Mesothelial cell of epicardium (in vitro differentiated cells): Measurements from ENCODE around the gene LRRC18. TPM values are rescaled to one million over a fixed set of nuclear protein-coding genes. Genes with fewer than 3 reads are reported as not detected.

Experiments used
- DNase-seq, 2 experiments: peaks; one replicate each; pipeline ENCODE4 v3.0.0; 2021; ENCODE audit warnings: low spot score in 2 of 2; ENCODE audit not compliant: unreplicated experiment in 2 of 2
- H3K27ac Mint-ChIP-seq: 2 replicates; pipeline ENCODE4 v1.8.0; 2021; ENCODE audit warnings: mixed read lengths
- H3K27me3 Mint-ChIP-seq: 2 replicates; pipeline ENCODE4 v1.8.0; 2021; ENCODE audit warnings: low read depth, mixed read lengths
- H3K36me3 Mint-ChIP-seq: 2 replicates; pipeline ENCODE4 v1.8.0; 2021; ENCODE audit warnings: mixed read lengths
- H3K4me1 Mint-ChIP-seq: 2 replicates; pipeline ENCODE4 v1.8.0; 2021; ENCODE audit warnings: mixed read lengths
- H3K4me3 Mint-ChIP-seq: 2 replicates; pipeline ENCODE4 v1.8.0; 2021; ENCODE audit warnings: mild to moderate bottlenecking, moderate library complexity, mixed read lengths
- H3K9me3 Mint-ChIP-seq: 2 replicates; pipeline ENCODE4 v1.8.0; 2021; ENCODE audit warnings: mixed read lengths
- CTCF ChIP-seq: fragments of 200-600 bp; sonication (generic); IDR thresholded peaks from one replicate; pipeline ENCODE4 v1.5.0; 2021; ENCODE audit warnings: antibody characterized with exemption; ENCODE audit not compliant: unreplicated experiment
- total RNA-seq: library from RNA; stranded (reverse); gene quantifications from 3 replicates; pipeline ENCODE4 v1.2.1, GENCODE V29; 2021

The LRRC18 gene
- not detected in 3 replicates for total RNA-seq

- TF ChIP-seq CTCF: no peak
- Mint-ChIP-seq H3K4me1 (no peaks in the 10 kb centered on the region), H3K27me3 (peaks cover 5% of the 10 kb centered on the region), H3K4me3 (no peak within 1 kb of the TSS), H3K36me3 (no peaks in the 10 kb centered on the region), H3K9me3 (no peaks in the 10 kb centered on the region), H3K27ac (no peak within 1 kb of the TSS)
- no peak for DNase-seq
Observed at GRCh38 chr10:48939790-48940325, at the start of gene LRRC18. Gene LRRC18 (minus strand): TSS chr10:48939840. CDS start chr10:48914155, 25,685 bp downstream.

- H3K27ac Mint-ChIP-seq: no peak overlapping the region
- H3K36me3 Mint-ChIP-seq: no peaks in the 10 kb centered on the region
- DNase-seq: no peak
Observed at GRCh38 chr10:48985621-48986158, 46.0 kb upstream of the LRRC18 start.

GRCh38 chr10:48983648-48984351 lies 44.2 kb upstream of the LRRC18 start:
- Mint-ChIP-seq H3K27ac (no peak overlapping the region), H3K36me3 (no peaks in the 10 kb centered on the region), H3K27me3 (peaks cover 15% of the 10 kb centered on the region), H3K4me1 (no peaks in the 10 kb centered on the region), H3K4me3 (no peak overlapping the region), H3K9me3 (no peaks in the 10 kb centered on the region)
- TF ChIP-seq CTCF: no peak
- DNase-seq: no peak

More at GRCh38 chr10:48985621-48986158, 46.0 kb upstream of the LRRC18 start:
- Mint-ChIP-seq H3K4me1 (no peaks in the 10 kb centered on the region), H3K4me3 (no peak overlapping the region), H3K27me3 (peaks cover 4% of the 10 kb centered on the region), H3K9me3 (no peaks in the 10 kb centered on the region)
- TF ChIP-seq CTCF: no peak

- peaks cover 21% of the 10 kb centered on the region for H3K27me3 Mint-ChIP-seq
- H3K36me3 Mint-ChIP-seq: no peaks in the 10 kb centered on the region
- no peaks in the 10 kb centered on the region for H3K9me3 Mint-ChIP-seq
Observed at GRCh38 chr10:48982584-48982983, 42.9 kb upstream of the LRRC18 start.

GRCh38 chr10:48981310-48981907 lies 41.8 kb upstream of the LRRC18 start:
- Mint-ChIP-seq H3K27ac (no peak overlapping the region), H3K36me3 (no peaks in the 10 kb centered on the region), H3K4me3 (no peak overlapping the region), H3K9me3 (no peaks in the 10 kb centered on the region), H3K27me3 (peaks cover 24% of the 10 kb centered on the region), H3K4me1 (no peaks in the 10 kb centered on the region)
- TF ChIP-seq CTCF: peak; percentile 78
- DNase-seq: peak in 1 of 2 experiments; percentile 64

More at GRCh38 chr10:48982584-48982983, 42.9 kb upstream of the LRRC18 start:
- no peak for TF ChIP-seq CTCF
- H3K4me3 Mint-ChIP-seq: no peak overlapping the region
- no peak overlapping the region for H3K27ac Mint-ChIP-seq
- no peaks in the 10 kb centered on the region for H3K4me1 Mint-ChIP-seq
- no peak for DNase-seq
